Urinary bladder (tissue), 4 donors: ENCODE results near the gene PIEZO2. TPM values are rescaled to one million over a fixed set of nuclear protein-coding genes. Genes with fewer than 3 reads are reported as not detected.

Experiments
- DNase-seq: peaks from one replicate; pipeline ENCODE4 v3.0.0-alpha.2; 2015; ENCODE audit errors: extremely low spot score
- H3K27ac ChIP-seq: one replicate; pipeline ENCODE4 v1.5.1; 2013; ENCODE audit warnings: low read depth, mild to moderate bottlenecking, moderate library complexity
- H3K36me3 ChIP-seq: one replicate; pipeline ENCODE4 v1.6.1; 2013; ENCODE audit warnings: mild to moderate bottlenecking, moderate library complexity; ENCODE audit not compliant: insufficient read depth
- H3K4me1 ChIP-seq: one replicate; pipeline ENCODE4 v1.6.1; 2013; ENCODE audit warnings: mild to moderate bottlenecking, moderate library complexity; ENCODE audit not compliant: insufficient read depth
- H3K4me3 ChIP-seq: one replicate; pipeline ENCODE4 v1.5.1; 2013; ENCODE audit warnings: low read depth, low read length
- WGBS: extraction: QIAGEN DNeasy Blood & Tissue Kit; methylation state at CpG from one replicate; pipeline ENCODE4 v1.1.7; 2013; 5-methylcytosine and 5-hydroxymethylcytosine counted together
- polyA plus RNA-seq: library from polyadenylated mRNA; stranded (reverse); fragments of 200-250 nt; gene quantifications from one replicate; pipeline ENCODE4 v1.2.3, GENCODE V29; 2013
- total RNA-seq: library from RNA; depleted of rRNA; stranded (reverse); fragments of >200 nt; gene quantifications from one replicate; pipeline ENCODE4 v1.2.3, GENCODE V29; 2014
- donor health status: healthy with polysubstance abuse.
- donor health status: healthy.

The PIEZO2 gene
- total and polyA plus RNA-seq, 2 donors: 5.9 to 78.1 TPM

DNA sequence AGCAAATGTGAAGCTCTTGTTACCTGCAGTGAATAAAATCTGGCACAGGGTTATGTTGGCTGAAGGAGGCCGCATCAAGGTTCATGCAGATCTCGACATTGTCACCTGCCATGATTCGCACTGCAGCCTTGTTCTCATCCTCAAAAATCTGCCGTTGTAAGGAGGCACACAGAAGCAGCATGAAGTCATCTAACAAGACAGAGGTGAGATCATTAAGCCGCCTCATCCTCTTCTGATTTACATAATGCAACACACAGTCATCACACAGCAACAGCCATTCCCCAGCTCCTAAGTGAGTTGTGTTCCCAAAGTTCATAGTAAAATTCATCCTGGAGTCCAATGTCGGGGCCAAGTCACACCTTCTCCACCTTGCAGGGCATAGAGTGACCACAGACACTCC is 391.4 kb downstream of the PIEZO2 start:
- 95% methylated on average over 6 of the region's 6 CpGs for WGBS

DNA sequence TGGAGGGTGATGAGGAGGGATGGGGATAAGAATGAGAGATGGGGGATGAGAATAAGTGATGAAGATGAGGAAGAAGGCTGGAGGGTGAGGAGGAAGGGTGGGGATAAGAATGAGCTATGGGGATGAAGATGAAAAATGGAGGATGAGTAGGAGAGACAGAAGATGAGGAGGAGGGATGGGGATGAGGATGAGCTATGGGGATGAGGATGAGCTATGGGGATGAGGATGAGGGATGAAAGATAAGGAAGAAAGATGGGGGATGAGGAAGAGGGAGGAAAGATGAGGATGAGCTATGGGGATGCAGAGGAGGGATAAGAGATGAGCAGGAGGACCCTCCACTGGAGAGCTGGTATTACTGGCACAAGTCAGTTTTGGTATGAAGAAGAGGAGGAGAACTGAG is 392.0 kb downstream of the PIEZO2 start:
- Histone ChIP-seq H3K27ac (no peak overlapping the region), H3K36me3 (no peaks in the 10 kb centered on the region), H3K4me3 (no peak overlapping the region), H3K4me1 (no peaks in the 10 kb centered on the region)
- DNase-seq: no peak

More for the DNA sequence above, 391.4 kb downstream of the PIEZO2 start:
- H3K36me3 ChIP-seq: no peaks in the 10 kb centered on the region
- H3K27ac ChIP-seq: no peak overlapping the region
- no peaks in the 10 kb centered on the region for H3K4me1 ChIP-seq
- no peak overlapping the region for H3K4me3 ChIP-seq
- DNase-seq: no peak

DNA sequence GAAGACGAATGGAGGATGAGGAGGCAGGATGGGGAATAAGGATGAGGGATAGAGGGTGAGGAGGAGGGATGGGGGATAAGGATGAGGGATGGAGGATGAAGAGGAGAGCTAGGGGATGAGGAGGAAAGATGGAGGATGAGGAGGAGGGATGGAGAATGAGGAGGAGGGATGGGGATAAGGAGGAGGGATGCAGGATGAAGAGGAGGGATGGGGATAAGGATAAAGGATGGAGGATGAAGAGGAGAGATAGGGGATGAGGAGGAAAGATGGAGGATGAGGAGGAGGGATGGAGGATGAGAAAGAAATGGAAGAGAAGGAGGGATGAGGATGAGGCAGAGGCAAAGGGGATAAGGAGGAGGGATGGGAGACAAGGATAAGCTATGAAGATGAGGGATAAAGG is 393.5 kb downstream of the PIEZO2 start:
- 75% methylated on average over 1 of the region's 1 CpG for whole genome bisulfite sequencing

DNA sequence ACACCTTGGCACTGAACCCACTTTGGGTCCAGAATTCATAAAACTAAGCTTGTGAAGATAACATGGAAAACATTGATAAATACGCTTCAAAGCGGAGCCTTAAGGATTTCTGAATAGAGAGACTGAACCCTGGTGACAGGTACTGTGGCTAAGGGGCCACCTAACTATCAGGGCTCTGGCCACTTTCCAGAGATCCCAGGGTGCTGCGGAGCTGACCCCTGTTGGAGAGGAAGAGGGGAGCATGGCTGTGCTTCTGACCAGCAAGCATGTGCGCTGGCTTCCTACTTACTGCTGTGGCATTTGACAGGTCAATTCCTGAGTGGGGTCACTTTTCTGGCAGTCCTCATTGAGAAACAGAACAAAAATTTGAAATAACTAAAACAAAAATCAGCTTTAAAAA is 395.2 kb downstream of the PIEZO2 start:
- Histone ChIP-seq H3K4me1 (no peaks in the 10 kb centered on the region), H3K36me3 (no peaks in the 10 kb centered on the region), H3K27ac (no peak overlapping the region), H3K4me3 (no peak overlapping the region)
- no peak for DNase-seq
- 94% methylated on average over 4 of the region's 4 CpGs for WGBS

More for the DNA sequence above, 393.5 kb downstream of the PIEZO2 start:
- Histone ChIP-seq H3K4me3 (no peak overlapping the region), H3K36me3 (no peaks in the 10 kb centered on the region), H3K27ac (no peak overlapping the region), H3K4me1 (no peaks in the 10 kb centered on the region)
- no peak for DNase-seq

DNA sequence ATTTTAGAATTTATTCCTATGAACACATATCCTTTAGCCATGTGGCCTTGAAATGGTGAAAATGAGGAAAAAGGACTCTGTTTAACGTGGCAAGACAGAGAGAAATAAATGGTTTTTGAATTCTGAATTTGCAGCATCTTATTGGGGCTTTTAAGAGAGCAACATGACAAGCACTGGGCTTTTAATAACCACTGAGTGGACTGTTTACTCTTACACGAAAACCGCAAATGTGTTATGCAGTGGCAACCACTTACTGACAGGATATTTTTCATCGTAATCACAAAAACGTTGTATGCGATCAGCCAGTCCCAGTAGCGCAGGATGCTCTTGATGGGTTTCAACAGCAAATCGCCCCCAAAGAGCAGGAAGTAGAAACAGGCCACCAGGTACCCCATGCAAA is 397.0 kb downstream of the PIEZO2 start:
- H3K36me3 ChIP-seq: no peaks in the 10 kb centered on the region
- DNase-seq: no peak
- H3K27ac ChIP-seq: no peak overlapping the region
- H3K4me3 ChIP-seq: no peak overlapping the region
- WGBS: 64% methylated on average over 8 of the region's 8 CpGs
- no peaks in the 10 kb centered on the region for H3K4me1 ChIP-seq

DNA sequence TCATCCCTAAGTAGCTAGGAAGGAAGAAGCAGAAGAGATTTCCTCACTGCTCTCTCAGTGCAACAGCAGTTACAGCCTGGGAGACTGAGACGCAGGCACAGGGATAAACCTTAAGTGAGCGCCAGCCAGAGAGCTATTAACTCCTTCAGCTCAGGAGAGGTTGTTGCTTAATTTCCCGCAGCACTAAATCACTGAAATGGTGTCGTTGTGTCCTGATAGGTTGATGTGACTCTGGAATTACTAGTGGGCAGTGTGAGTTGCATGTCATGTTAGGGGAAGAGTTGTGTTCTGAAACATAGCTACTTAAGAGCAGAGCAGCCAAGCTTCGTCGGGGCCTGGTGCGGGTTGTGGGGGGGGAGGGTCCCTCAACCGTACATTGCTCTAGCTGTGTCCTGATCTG is 397.7 kb downstream of the PIEZO2 start:
- no peaks in the 10 kb centered on the region for H3K4me1 ChIP-seq
- no peak for DNase-seq
- H3K36me3 ChIP-seq: no peaks in the 10 kb centered on the region
- H3K4me3 ChIP-seq: no peak overlapping the region
- WGBS: 33% methylated on average over 8 of the region's 8 CpGs
- no peak overlapping the region for H3K27ac ChIP-seq

DNA sequence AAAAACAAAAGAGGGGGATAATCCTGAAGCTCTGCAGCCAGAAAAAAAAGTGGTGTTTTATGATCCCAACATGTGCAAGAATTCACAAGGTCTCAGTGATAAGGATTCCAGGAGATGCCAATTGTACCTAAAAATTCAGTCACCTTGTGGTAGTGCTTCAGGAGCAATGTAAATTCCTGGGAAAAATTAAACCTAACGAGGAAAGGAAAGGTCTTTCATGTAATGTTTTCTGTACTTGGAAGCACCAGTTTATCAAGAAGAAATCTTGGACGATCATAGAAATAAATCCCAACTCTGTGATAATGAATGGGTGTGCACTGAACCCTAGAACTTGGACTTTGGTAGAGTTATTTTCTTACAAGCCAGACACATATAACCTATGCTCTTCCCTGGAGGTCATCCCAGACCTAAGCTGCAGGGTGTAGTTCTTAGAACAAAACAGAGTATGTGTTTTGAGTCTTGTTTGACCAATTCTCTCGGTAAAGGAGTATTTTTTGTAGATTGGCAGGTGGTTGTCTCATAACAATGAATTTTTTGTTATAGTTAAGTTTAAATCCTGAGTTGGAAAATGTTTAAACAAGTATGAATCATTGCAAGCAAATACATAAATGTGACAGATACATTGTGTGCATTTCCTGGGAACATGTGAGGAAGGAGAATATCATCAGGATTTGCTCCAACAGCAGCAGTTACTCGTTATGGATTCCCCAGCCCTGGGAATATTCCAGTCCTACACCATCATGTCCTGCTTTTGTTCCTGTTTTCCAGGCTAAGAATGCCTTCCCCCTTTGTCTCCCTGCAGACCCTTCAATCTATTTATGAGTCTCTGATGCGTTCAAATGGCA is 399.0 kb downstream of the PIEZO2 start:
- H3K4me1 ChIP-seq: no peaks in the 10 kb centered on the region
- H3K36me3 ChIP-seq: no peaks in the 10 kb centered on the region
- WGBS: 42% methylated on average over 5 of the region's 5 CpGs
- H3K4me3 ChIP-seq: no peak overlapping the region
- DNase-seq: no peak
- H3K27ac ChIP-seq: no peak overlapping the region

DNA sequence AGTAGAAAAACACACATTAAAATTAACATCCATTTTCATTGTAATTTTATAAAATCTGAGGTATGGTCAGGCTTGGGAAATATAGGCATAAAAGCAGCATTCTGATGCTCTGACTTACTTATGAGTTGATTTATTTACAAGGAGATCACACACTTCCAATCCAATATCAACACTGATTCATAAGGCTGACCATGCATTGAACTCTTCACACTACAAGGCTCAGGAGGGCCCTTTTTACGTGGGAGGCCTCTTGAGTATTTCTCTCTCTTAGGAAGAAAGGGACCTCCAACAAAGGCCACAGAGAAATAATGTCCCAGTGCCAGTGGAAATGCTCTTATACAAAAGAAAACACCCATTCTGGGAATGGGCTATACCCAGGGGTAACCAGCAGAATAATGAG is 400.7 kb downstream of the PIEZO2 start:
- Histone ChIP-seq H3K27ac (no peak overlapping the region), H3K36me3 (no peaks in the 10 kb centered on the region), H3K4me1 (no peaks in the 10 kb centered on the region), H3K4me3 (no peak overlapping the region)
- no peak for DNase-seq
- 82% methylated on average over 1 of the region's 1 CpG for WGBS

DNA sequence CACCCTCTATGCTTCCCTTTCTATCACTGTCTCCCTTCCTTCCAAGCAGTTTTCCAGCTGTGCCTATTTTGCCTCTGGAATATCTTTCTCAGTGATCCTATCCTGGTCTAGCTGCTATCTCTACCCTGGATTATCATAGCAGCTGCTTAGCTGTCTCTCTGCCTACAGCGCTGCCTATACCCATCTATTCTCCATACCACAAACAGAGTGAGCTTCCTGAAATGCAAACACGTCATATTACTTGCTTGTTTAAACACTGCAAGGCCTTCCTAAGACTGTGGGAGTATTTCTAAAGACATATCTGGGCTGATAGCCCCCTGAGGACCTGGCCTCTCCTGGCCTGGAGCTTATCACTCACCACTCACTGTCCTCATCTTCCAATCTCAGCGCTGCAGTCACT is 403.4 kb downstream of the PIEZO2 start:
- no peak overlapping the region for H3K27ac ChIP-seq
- no peaks in the 10 kb centered on the region for H3K4me1 ChIP-seq
- H3K4me3 ChIP-seq: no peak overlapping the region
- DNase-seq: no peak
- no peaks in the 10 kb centered on the region for H3K36me3 ChIP-seq
- 66% methylated on average over 3 of the region's 3 CpGs for WGBS

DNA sequence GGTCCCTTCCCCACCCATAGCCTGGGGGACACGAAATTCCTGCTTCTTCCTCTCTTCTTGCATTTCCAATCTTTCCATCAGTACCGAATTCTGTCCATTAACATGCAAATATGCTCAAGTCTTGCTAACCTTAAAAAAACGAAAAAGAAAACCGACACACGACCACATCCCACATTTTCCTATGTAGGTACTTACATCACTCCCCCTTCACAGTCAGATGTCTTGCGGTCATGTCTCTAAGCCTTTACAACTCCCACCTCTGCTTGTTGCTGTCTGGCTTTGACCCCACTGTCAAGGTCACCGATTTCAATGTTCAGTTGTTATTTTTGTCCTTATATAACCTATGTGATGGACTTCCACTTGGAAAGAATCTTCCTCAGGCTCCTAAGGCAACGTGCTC is 404.1 kb downstream of the PIEZO2 start:
- no peaks in the 10 kb centered on the region for H3K36me3 ChIP-seq
- H3K4me1 ChIP-seq: no peaks in the 10 kb centered on the region
- H3K27ac ChIP-seq: no peak overlapping the region
- no peak for DNase-seq
- WGBS: 85% methylated on average over 8 of the region's 8 CpGs
- H3K4me3 ChIP-seq: no peak overlapping the region

DNA sequence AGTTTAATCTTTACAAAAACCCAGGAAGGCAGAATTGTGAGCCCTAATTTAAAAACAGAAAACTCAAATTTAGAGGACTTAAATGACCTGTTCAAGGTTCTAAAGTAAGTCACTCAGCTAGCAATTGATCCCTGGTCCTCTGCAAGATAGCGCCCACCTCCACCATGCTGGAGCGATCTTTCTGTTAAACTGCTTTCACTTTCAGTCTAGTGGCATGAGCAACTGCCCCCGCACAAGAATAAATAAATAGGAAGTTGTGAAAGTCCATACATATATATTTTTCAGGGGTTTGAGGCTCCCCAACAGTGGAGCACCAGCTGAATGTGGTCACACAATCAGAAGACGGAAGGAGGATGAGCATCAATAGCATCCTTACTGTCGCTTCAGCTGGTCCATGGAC is 405.6 kb downstream of the PIEZO2 start:
- no peaks in the 10 kb centered on the region for H3K36me3 ChIP-seq
- H3K4me3 ChIP-seq: no peak overlapping the region
- 84% methylated on average over 5 of the region's 5 CpGs for WGBS
- H3K4me1 ChIP-seq: no peaks in the 10 kb centered on the region
- H3K27ac ChIP-seq: no peak overlapping the region
- DNase-seq: no peak

DNA sequence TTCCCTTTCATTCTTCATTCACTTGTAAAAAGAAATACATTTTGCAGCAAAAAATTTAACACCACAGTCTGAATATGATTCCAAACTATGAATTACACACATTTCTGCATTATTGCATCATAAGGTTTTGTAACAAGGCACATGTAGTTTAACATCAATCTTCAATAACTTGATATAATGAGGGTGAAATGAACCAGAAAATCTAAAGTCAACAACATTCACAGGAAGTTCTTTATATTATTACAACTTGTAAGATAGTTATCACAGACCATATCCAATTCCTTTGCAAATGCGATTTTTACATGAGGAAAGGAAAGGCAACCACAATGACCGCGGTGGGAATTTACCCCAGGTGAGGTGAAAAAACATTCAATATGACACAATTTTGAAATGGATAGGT is 410.2 kb downstream of the PIEZO2 start:
- DNase-seq: no peak
- H3K4me1 ChIP-seq: no peaks in the 10 kb centered on the region
- no peak overlapping the region for H3K4me3 ChIP-seq
- WGBS: 89% methylated on average over 3 of the region's 3 CpGs
- no peak overlapping the region for H3K27ac ChIP-seq
- no peaks in the 10 kb centered on the region for H3K36me3 ChIP-seq

DNA sequence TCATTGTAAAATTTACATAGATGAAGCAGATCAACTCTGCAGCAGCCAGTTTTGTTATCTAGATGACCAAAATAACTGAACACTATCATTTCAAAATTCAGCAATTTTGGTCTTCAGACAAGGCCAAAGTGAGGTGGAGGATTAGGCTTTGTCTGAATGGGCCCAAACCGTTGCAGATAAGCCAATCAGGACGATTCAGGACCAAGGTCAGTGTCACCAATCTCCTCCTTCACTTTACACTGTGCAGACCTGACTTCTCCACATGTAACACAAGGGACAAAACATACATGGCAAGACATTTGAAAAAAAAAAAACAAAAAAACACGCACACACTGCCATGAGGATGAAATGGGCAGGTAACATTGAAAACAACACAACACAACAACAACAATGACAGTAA is 412.4 kb downstream of the PIEZO2 start:
- DNase-seq: no peak
- WGBS: 48% methylated on average over 3 of the region's 3 CpGs
- H3K36me3 ChIP-seq: no peaks in the 10 kb centered on the region
- no peak overlapping the region for H3K27ac ChIP-seq
- H3K4me3 ChIP-seq: no peak overlapping the region
- no peaks in the 10 kb centered on the region for H3K4me1 ChIP-seq

DNA sequence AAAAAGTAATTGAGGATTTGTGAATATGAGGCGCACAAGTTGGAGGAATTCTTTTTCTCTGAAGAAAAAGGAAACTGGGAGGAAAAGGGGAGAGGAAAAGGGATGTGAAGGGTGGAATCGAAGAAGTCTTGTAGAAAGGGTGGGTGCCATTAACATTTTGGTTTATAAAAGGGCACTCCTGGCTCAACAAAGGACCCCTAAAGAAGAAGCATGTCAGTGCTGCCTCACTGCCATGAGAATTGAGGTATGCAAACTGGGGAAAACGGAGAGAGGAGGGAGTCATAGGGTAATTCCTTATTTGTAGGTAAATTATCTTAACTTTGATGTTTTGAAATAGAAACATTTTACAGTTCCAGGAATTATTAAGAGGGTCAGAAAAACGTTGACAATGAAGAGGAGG is 416.4 kb downstream of the PIEZO2 start:
- WGBS: 64% methylated on average over 4 of the region's 4 CpGs
- DNase-seq: no peak
- no peak overlapping the region for H3K27ac ChIP-seq
- H3K4me1 ChIP-seq: no peaks in the 10 kb centered on the region
- H3K36me3 ChIP-seq: no peaks in the 10 kb centered on the region
- no peak overlapping the region for H3K4me3 ChIP-seq

DNA sequence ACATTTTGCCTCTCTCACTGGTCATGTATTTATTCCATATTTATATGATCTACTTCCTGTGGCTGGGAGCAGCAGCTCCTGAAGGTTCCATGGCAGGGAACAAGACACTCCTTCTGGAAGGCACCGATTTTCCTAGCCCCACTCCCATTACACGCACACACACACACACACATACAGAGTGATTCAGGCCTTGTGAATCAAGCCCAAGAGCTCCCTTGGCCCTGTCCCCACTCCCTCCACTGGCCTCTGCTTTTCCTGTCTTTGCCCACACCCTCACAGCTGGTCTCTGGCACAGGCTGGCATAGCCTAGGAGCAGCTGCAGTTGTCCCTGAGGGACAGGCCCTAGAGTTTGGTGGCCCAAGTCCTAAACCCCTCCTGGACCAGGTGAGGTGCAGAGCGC is 421.9 kb downstream of the PIEZO2 start:
- Histone ChIP-seq H3K27ac (no peak overlapping the region), H3K36me3 (no peaks in the 10 kb centered on the region), H3K4me3 (no peak overlapping the region), H3K4me1 (no peaks in the 10 kb centered on the region)
- WGBS: 82% methylated on average over 3 of the region's 3 CpGs
- no peak for DNase-seq
